GM19239 (cell line): ENCODE results near the gene NPIPB8.
"Not testable (repeated sequence)": the region's sequence is repeated elsewhere in the genome, so short reads cannot be mapped to it uniquely, and the experiment has no call there.

Source experiments
- DNase-seq: peaks from one replicate; pipeline ENCODE4 v3.0.0; 2011; ENCODE audit warnings: low spot score; ENCODE audit not compliant: insufficient read length
- FAIRE-seq: peaks from 2 replicates; lab custom pipeline; 2011; peaks lifted over from hg19 to GRCh38; lab: Jason Lieb, UNC

Gene NPIPB8

GRCh38 chr16:28637765-28638164, at the start of gene NPIPB8:
TSS of gene NPIPB8 (plus strand) at chr16:28638065. CDS start at chr16:28638361, 296 bp downstream.
- FAIRE-seq, DNase-seq: not testable (repeated sequence)

- no peak for DNase-seq
- FAIRE-seq: no peak
Observed at GRCh38 chr16:28589069-28589468, 48.8 kb upstream of the NPIPB8 start.

- DNase-seq (no peak), FAIRE-seq (no peak)
Observed at GRCh38 chr16:28589930-28590329, 47.9 kb upstream of the NPIPB8 start.

GRCh38 chr16:28590384-28591340, 47.2 kb upstream of the NPIPB8 start:
- FAIRE-seq: no peak
- no peak for DNase-seq

GRCh38 chr16:28591355-28591754, 46.5 kb upstream of the NPIPB8 start:
- FAIRE-seq: no peak
- no peak for DNase-seq

- DNase-seq (no peak), FAIRE-seq (no peak)
Observed at GRCh38 chr16:28592511-28592910, 45.4 kb upstream of the NPIPB8 start.

- FAIRE-seq (no peak), DNase-seq (no peak)
Observed at GRCh38 chr16:28592979-28593553, 44.8 kb upstream of the NPIPB8 start.

GRCh38 chr16:28595451-28595850, 42.4 kb upstream of the NPIPB8 start:
- not testable (repeated sequence) for FAIRE-seq, DNase-seq

- FAIRE-seq: no peak
- DNase-seq: no peak
Observed at GRCh38 chr16:28596115-28596630, 41.7 kb upstream of the NPIPB8 start.

GRCh38 chr16:28596840-28597691, 40.8 kb upstream of the NPIPB8 start, which contains the start of gene SULT1A2:
TSS of gene SULT1A2 (minus strand) at chr16:28597050. CDS start at chr16:28595930, 1,120 bp downstream.
- DNase-seq (no peak), FAIRE-seq (no peak)

GRCh38 chr16:28597692-28598261, 40.1 kb upstream of the NPIPB8 start:
- DNase-seq (peak; percentile 36), FAIRE-seq (no peak)

- peak; percentile 88 for FAIRE-seq
Observed at GRCh38 chr16:28599377-28600285, 38.2 kb upstream of the NPIPB8 start.

GRCh38 chr16:28600965-28601364, 36.9 kb upstream of the NPIPB8 start:
- FAIRE-seq: not testable (repeated sequence)

More at GRCh38 chr16:28599377-28600285, 38.2 kb upstream of the NPIPB8 start:
- DNase-seq: not testable (repeated sequence)

GRCh38 chr16:28601589-28601988, 36.3 kb upstream of the NPIPB8 start:
- not testable (repeated sequence) for FAIRE-seq

More at GRCh38 chr16:28600965-28601364, 36.9 kb upstream of the NPIPB8 start:
- DNase-seq: not testable (repeated sequence)

GRCh38 chr16:28602062-28602461, 35.8 kb upstream of the NPIPB8 start:
- not testable (repeated sequence) for FAIRE-seq, DNase-seq

More at GRCh38 chr16:28601589-28601988, 36.3 kb upstream of the NPIPB8 start:
- not testable (repeated sequence) for DNase-seq

- DNase-seq: no peak
- no peak for FAIRE-seq
Observed at GRCh38 chr16:28602529-28602928, 35.3 kb upstream of the NPIPB8 start.

- DNase-seq: no peak
- no peak for FAIRE-seq
Observed at GRCh38 chr16:28603381-28604185, 34.3 kb upstream of the NPIPB8 start.

GRCh38 chr16:28604186-28604565, 33.7 kb upstream of the NPIPB8 start:
- no peak for FAIRE-seq
- DNase-seq: no peak
